ENCODE results near the gene SESN3.
A peak's percentile ranks its signal among the peaks of the same experiment; 100 is the strongest.
"Not testable (repeated sequence)": the region's sequence is repeated elsewhere in the genome, so short reads cannot be mapped to it uniquely, and the experiment has no call there.

Gene SESN3

GRCh38 chr11:95231127-95231880, at the start of gene SESN3:
Gene SESN3 (minus strand): TSS chr11:95231202. CDS start chr11:95230860, 342 bp downstream.
- peak; percentile 98 for DNase-seq

- DNase-seq = no peak
Measured at GRCh38 chr11:95279921-95280868, 49.2 kb upstream of the SESN3 start.

GRCh38 chr11:95277868-95278267, 46.9 kb upstream of the SESN3 start:
- no peak for DNase-seq

- no peak for DNase-seq
Measured at GRCh38 chr11:95276139-95276538, 45.1 kb upstream of the SESN3 start.

GRCh38 chr11:95273618-95274017, 42.6 kb upstream of the SESN3 start:
- DNase-seq = not testable (repeated sequence)

GRCh38 chr11:95269036-95269819, 38.2 kb upstream of the SESN3 start:
- no peak for DNase-seq

GRCh38 chr11:95268391-95268790, 37.4 kb upstream of the SESN3 start:
- DNase-seq = no peak

GRCh38 chr11:95267601-95268213, 36.7 kb upstream of the SESN3 start:
- no peak for DNase-seq

- DNase-seq = no peak
Measured at GRCh38 chr11:95266751-95267374, 35.9 kb upstream of the SESN3 start.

- no peak for DNase-seq
Measured at GRCh38 chr11:95264881-95265280, 33.9 kb upstream of the SESN3 start.

GRCh38 chr11:95262994-95263765, 32.2 kb upstream of the SESN3 start:
- DNase-seq = no peak

GRCh38 chr11:95257456-95257971, 26.5 kb upstream of the SESN3 start:
- no peak for DNase-seq

- peak; percentile 29 for DNase-seq
Measured at GRCh38 chr11:95256321-95256779, 25.3 kb upstream of the SESN3 start.

GRCh38 chr11:95255251-95256145, 24.5 kb upstream of the SESN3 start:
- no peak for DNase-seq

GRCh38 chr11:95254716-95255115, 23.7 kb upstream of the SESN3 start:
- no peak for DNase-seq

GRCh38 chr11:95254131-95254704, 23.2 kb upstream of the SESN3 start:
- DNase-seq = peak; percentile 84

- no peak for DNase-seq
Measured at GRCh38 chr11:95253141-95253540, 22.1 kb upstream of the SESN3 start.

- no peak for DNase-seq
Measured at GRCh38 chr11:95252586-95252985, 21.6 kb upstream of the SESN3 start.

GRCh38 chr11:95251896-95252295, 20.9 kb upstream of the SESN3 start:
- DNase-seq = not testable (repeated sequence)

Data from CD4-positive, alpha-beta T cell treated with Interleukin-17A for 4 hours (primary cell).